ENCODE measurements around the gene OR6J1.
A peak's percentile ranks its signal among the peaks of the same experiment; 100 is the strongest.

Gene OR6J1

DNA sequence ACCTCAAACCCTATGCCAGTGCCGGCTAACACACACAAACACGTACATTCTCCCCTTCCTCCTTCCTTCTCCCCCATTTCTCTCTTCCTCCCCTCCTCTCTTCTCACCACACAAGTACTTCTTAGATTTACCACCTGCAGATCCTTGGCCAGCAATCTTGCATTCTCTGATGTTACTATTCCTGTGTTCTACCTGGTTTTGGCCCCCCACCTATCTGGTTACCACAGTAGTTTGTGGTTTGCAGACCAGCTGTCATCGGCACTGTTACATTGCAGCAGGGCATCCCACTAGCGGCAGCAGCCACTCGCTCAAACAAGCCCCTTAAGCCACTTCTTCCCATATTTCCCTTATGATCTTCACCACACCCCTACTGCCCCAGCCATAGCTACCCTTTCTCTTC, 42.2 kb downstream of the OR6J1 start:
- H3K27ac ChIP-seq: peak overlapping the region; percentile 8
- TF ChIP-seq, protein P1, sequence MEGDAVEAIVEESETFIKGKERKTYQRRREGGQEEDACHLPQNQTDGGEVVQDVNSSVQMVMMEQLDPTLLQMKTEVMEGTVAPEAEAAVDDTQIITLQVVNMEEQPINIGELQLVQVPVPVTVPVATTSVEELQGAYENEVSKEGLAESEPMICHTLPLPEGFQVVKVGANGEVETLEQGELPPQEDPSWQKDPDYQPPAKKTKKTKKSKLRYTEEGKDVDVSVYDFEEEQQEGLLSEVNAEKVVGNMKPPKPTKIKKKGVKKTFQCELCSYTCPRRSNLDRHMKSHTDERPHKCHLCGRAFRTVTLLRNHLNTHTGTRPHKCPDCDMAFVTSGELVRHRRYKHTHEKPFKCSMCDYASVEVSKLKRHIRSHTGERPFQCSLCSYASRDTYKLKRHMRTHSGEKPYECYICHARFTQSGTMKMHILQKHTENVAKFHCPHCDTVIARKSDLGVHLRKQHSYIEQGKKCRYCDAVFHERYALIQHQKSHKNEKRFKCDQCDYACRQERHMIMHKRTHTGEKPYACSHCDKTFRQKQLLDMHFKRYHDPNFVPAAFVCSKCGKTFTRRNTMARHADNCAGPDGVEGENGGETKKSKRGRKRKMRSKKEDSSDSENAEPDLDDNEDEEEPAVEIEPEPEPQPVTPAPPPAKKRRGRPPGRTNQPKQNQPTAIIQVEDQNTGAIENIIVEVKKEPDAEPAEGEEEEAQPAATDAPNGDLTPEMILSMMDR (conservative IDR thresholded peaks at IDR 0.05): no peak
- no peak for TF ChIP-seq ZFX (IDR thresholded peaks at IDR 0.05)

DNA sequence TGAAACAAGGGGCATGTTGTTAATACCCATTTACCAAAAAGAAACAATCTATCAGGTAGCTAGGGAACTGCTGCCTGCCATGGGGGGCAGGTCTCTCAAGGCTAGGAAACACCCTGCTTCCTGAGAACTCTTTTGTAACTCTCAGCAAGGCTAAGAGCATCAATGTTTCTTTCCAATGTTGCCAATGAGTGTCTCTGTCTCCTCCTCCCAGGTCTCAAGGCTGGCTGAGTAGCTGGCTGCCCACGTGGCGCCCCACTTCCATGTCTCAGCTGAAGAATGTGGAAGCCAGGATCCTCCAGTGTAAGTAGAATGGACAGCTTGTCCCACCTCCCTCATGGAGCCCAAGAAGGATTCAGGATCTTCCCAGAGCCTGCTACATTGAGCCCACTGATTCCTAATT, 42.7 kb downstream of the OR6J1 start:
- H3K27ac ChIP-seq: no peak overlapping the region; the same call in 1 of the 2 replicates
- TF ChIP-seq, protein P1 (conservative IDR thresholded peaks at IDR 0.05): no peak
- TF ChIP-seq ZFX (IDR thresholded peaks at IDR 0.05): no peak

DNA sequence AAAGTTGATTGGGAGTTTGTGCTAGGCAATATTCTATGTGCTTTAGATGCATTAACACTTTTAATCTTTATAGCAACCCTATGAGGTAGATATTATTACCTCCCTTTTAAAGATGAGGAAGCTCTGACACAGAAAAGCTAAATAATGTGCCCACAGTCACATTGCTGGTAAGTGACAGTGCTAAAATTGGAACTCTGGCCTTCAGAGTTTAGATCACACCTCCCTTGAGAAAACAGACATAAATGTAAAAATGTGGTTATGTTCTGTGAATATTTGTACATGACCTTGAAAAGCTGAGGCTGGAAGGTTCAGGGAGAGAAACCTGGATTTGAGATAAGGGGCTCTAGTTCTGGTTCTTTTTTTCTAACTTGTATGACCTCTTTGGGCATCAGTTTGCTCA, 44.1 kb downstream of the OR6J1 start:
- no peak overlapping the region for H3K27ac ChIP-seq
- TF ChIP-seq, protein P1 (conservative IDR thresholded peaks at IDR 0.05): no peak
- no peak for TF ChIP-seq ZFX (IDR thresholded peaks at IDR 0.05)

DNA sequence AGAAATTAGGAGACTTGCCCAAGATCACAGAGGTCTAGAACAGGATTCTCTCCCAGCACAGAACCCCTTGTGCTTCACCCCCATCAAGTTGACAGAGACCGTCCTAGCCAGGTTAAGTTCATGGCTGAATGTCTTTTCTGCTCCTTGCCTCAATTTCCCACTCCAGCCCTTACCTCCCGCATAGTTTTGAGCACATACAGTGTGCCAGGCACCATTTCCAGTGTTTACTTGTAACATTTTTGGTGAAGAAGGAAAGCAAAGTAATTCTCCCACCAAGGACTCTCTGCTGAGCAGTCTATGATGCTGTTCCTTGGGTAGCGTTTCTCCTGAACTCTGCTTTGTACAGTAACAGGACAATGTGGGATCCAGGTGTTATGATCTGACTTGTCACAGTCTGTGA, 44.8 kb downstream of the OR6J1 start:
- H3K27ac ChIP-seq: peak overlapping the region; percentile 96; the same call in 1 of the 2 replicates
- TF ChIP-seq, protein P1 (conservative IDR thresholded peaks at IDR 0.05): no peak
- no peak for TF ChIP-seq ZFX (IDR thresholded peaks at IDR 0.05)

DNA sequence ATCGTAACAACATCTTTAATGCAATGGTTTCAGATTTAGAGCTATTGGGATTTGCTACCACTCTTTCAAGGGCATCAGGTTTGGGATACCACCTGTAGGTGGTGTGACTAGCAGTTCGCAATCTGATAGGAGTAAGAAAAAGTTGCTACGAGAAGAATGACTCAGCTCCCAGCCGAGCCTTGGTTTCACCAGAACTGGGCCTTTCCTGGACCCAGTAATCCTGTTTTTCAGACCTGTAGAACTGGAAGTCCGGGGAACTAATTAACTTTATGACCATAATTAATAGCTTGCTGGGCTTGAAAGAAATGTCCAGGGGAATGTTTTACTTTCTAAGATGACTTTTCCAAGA, 45.3 kb downstream of the OR6J1 start:
- H3K27ac ChIP-seq: peak overlapping the region; percentile 96
- TF ChIP-seq, protein P1 (conservative IDR thresholded peaks at IDR 0.05): peak; percentile 40
- TF ChIP-seq ZFX (IDR thresholded peaks at IDR 0.05): no peak

DNA sequence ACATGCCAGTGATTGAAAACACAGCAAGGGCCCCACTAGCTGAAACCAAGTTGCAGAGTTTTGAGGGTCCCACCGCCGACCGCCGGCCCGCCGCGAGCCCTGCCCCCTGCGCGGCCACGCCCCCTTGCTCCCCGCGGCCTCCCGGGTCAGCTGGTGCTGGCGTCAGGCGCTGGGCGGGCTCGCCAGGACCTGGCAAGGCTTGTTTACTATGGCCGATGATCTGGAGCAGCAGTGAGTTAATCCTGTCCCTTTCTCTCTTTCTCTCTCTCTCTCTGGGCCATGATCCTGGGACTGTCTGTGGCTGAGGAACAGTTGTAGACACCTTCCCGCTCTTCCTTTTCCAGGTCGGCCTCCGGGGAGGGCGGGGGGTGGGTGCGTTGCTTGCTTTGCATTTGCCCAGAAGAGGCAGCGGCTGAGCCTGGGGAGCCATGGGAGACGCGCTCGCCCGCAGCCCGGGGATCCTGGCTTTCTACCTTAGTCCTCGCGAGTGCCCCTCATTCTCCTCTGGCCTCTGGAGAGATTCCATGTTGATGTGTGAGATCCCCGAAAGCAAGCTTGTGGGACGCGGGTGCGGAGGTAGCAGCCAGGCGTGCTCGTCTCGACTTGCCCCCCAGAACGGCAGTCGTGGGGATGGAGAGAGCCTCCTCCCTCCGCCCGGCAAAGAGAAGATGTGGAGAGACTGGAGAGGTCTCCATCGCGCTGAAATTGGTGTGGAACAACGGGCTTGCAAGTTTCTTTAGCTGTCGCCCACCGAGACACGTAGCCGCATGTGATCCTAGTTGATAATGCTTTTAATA, 45.9 kb downstream of the OR6J1 start, which contains the start of gene ABHD4:
ABHD4 (plus strand) TSS at position 202 of the 797 bp plus-strand sequence; CDS start at position 209, 7 bp downstream.
- TF ChIP-seq, protein P1 (conservative IDR thresholded peaks at IDR 0.05): no peak
- no peak for TF ChIP-seq ZFX (IDR thresholded peaks at IDR 0.05)
- peak within 1 kb of the TSS; percentile 96 for H3K27ac ChIP-seq

DNA sequence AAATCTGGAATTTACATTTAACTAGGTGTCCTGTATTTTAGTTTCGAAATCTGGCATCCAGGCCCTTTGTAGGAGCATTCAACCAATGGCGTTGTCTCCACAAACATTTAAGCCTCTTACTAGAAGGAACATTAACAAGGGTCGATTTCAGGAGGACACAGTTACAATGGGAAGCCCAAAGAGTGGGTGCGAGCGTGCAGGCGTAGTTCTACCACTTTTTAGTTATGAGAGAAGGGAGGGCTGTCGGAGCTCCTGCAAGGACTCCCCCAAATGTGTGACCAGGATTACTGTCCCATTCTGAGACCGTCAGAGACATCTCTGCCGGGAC, 46.4 kb downstream of the OR6J1 start:
- TF ChIP-seq, protein P1 (conservative IDR thresholded peaks at IDR 0.05): no peak
- TF ChIP-seq ZFX (IDR thresholded peaks at IDR 0.05): no peak
- peak overlapping the region; percentile 96 for H3K27ac ChIP-seq
